Activated B cell treated with CpG ODN at 0.5 μM for 24 hours (primary cell): Measurements from ENCODE around the gene CTRB1. TPM values are rescaled to one million over a fixed set of nuclear protein-coding genes. Genes with fewer than 3 reads are reported as not detected.

ENCODE experiments used
- ATAC-seq: fragments of 200-7000 bp; cut with Tn5 transposase; one replicate; pipeline ENCODE4 v1.10.0; 2021; ENCODE audit warnings: low read depth, mild to moderate bottlenecking, moderate library complexity
- CTCF ChIA-PET: fragments of 350-600 bp; sonication (Branson Sonifier 250); formaldehyde crosslinking; loops from one replicate; lab custom pipeline; 2021; ENCODE audit warnings: antibody characterized with exemption; lab: Charles Lee
- POLR2A ChIA-PET: fragments of 350-600 bp; sonication (Branson Sonifier 250); formaldehyde crosslinking; loops from one replicate; lab custom pipeline; 2021; ENCODE audit warnings: antibody characterized with exemption; lab: Charles Lee
- DNase-seq: peaks from one replicate; pipeline ENCODE4 v3.0.0; 2022
- H3K27ac Mint-ChIP-seq: one replicate; pipeline ENCODE4 v1.8.0; 2020; ENCODE audit warnings: mixed read lengths
- H3K27me3 Mint-ChIP-seq: one replicate; pipeline ENCODE4 v1.8.0; 2021; ENCODE audit warnings: mixed read lengths
- H3K36me3 Mint-ChIP-seq: one replicate; pipeline ENCODE4 v1.8.0; 2021; ENCODE audit warnings: low read depth, mixed read lengths
- H3K4me1 Mint-ChIP-seq: one replicate; pipeline ENCODE4 v1.8.0; 2021; ENCODE audit warnings: mixed read lengths
- H3K4me3 Mint-ChIP-seq: one replicate; pipeline ENCODE4 v1.8.0; 2020; ENCODE audit warnings: mild to moderate bottlenecking, mixed read lengths
- H3K9me3 Mint-ChIP-seq: one replicate; pipeline ENCODE4 v1.8.0; 2020; ENCODE audit warnings: mixed read lengths
- intact Hi-C: fragments of 100-400 bp; cut with micrococcal nuclease; formaldehyde crosslinking; loops from one replicate; pipeline ENCODE4 v1.15.1; 2024
- total RNA-seq: library from RNA; stranded (reverse); gene quantifications from 2 replicates; pipeline ENCODE4 v1.2.3, GENCODE V29; 2022
- TF ChIP-seq, protein P1 (sequence below): fragments of 200-600 bp; IDR thresholded peaks from one replicate; pipeline ENCODE4 v1.8.0; 2022; ENCODE audit warnings: antibody characterized with exemption, mild to moderate bottlenecking

Gene CTRB1
- total RNA-seq, 1 donor from 2014 or later = not detected

DNA sequence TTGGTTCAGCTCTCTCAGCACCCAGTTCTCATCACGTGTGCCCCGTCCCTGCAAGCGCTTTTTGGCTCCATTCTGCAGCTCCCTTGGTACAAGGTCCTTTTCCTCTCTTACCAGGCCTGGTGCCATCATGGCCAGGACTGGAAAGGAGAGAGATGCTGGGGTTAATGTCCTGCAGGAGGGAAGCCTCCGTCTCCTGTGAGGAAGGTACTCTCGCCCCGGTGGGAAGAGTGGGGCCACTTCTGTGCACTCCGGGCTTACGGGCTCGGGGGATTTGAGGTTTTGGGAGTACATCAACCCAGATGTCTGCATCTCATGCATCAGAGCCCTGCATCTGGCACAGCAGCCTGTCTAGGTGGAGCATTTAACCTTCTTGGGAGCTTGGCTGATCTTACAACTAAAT is 22.0 kb upstream of the CTRB1 start:
- POLR2A ChIA-PET = no interaction called here
- Mint-ChIP-seq H3K9me3 (no peaks in the 10 kb centered on the region), H3K4me1 (peaks cover 12% of the 10 kb centered on the region), H3K27ac (no peak overlapping the region), H3K27me3 (peaks cover 33% of the 10 kb centered on the region), H3K36me3 (no peaks in the 10 kb centered on the region), H3K4me3 (no peak overlapping the region)
- no peak for ATAC-seq
- intact Hi-C loops = loop anchor here (5.0 kb wide), 1 partner anchor 35 kb away; no protein-coding TSS in a partner anchor
- DNase-seq = no peak
- TF ChIP-seq, protein P1, sequence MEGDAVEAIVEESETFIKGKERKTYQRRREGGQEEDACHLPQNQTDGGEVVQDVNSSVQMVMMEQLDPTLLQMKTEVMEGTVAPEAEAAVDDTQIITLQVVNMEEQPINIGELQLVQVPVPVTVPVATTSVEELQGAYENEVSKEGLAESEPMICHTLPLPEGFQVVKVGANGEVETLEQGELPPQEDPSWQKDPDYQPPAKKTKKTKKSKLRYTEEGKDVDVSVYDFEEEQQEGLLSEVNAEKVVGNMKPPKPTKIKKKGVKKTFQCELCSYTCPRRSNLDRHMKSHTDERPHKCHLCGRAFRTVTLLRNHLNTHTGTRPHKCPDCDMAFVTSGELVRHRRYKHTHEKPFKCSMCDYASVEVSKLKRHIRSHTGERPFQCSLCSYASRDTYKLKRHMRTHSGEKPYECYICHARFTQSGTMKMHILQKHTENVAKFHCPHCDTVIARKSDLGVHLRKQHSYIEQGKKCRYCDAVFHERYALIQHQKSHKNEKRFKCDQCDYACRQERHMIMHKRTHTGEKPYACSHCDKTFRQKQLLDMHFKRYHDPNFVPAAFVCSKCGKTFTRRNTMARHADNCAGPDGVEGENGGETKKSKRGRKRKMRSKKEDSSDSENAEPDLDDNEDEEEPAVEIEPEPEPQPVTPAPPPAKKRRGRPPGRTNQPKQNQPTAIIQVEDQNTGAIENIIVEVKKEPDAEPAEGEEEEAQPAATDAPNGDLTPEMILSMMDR = no peak
- CTCF ChIA-PET = interaction anchor here (1.2 to 6.3 kb wide), 5 partner anchors 37 to 269 kb away, joined by 3 to 54 read pairs (median 4); no protein-coding TSS in a partner anchor

GRCh38 chr16:75197522-75198134 is 21.2 kb upstream of the CTRB1 start:
- CTCF ChIA-PET = interaction anchor here (0.6 to 6.3 kb wide), 9 partner anchors 23 to 566 kb away, joined by 3 to 54 read pairs (median 4); no protein-coding TSS in a partner anchor
- POLR2A ChIA-PET = interaction anchor here (0.6 kb wide), 1 partner anchor 36 kb away, joined by 3 read pairs; no protein-coding TSS in a partner anchor
- Mint-ChIP-seq H3K27me3 (peaks cover 36% of the 10 kb centered on the region), H3K36me3 (no peaks in the 10 kb centered on the region), H3K4me3 (no peak overlapping the region), H3K9me3 (no peaks in the 10 kb centered on the region), H3K4me1 (peaks cover 14% of the 10 kb centered on the region), H3K27ac (no peak overlapping the region)
- intact Hi-C loops = loop anchor here (2.0 to 5.0 kb wide), 2 partner anchors 35 to 451 kb away; no protein-coding TSS in a partner anchor
- TF ChIP-seq, protein P1 = no peak
- DNase-seq (no peak), ATAC-seq (no peak)

GRCh38 chr16:75198135-75198600 is 20.6 kb upstream of the CTRB1 start:
- H3K4me3 Mint-ChIP-seq = no peak overlapping the region
- TF ChIP-seq, protein P1 = no peak
- intact Hi-C loops = loop anchor here (2.0 to 5.0 kb wide), 2 partner anchors 34 to 451 kb away; no protein-coding TSS in a partner anchor
- peaks cover 14% of the 10 kb centered on the region for H3K4me1 Mint-ChIP-seq
- no peaks in the 10 kb centered on the region for H3K36me3 Mint-ChIP-seq
- peaks cover 39% of the 10 kb centered on the region for H3K27me3 Mint-ChIP-seq
- H3K9me3 Mint-ChIP-seq = no peaks in the 10 kb centered on the region
- POLR2A ChIA-PET = interaction anchor here (1.9 kb wide), 1 partner anchor 566 kb away, joined by 5 read pairs; no protein-coding TSS in a partner anchor
- ATAC-seq (no peak), DNase-seq (no peak)
- H3K27ac Mint-ChIP-seq = no peak overlapping the region
- CTCF ChIA-PET = interaction anchor here (0.6 to 6.3 kb wide), 11 partner anchors 22 to 568 kb away, joined by 3 to 54 read pairs (median 9); no protein-coding TSS in a partner anchor

DNA sequence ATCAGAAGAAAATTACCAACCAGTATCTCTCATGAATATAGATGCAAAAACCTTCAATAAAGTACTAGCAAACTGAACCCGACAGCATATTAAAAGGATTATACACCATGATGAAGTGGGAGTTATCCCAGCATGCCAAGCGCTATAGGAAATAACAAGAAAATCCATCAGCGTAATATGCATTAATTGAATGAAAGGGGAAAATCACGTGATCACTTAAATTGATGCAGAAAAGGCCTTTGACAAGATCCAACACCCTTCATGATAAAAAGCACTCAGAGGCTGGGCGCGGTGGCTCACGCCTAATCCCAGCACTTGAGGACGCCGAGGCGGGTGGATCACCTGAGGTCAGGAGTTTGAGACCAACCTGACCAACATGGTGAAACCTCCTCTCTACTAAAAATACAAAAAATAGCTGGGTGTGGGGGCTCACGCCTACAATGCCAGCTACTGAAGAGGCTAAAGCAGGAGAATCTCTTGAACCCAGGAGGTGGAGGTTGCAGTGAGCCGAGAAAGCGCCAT is 16.7 kb upstream of the CTRB1 start:
- Mint-ChIP-seq H3K27me3 (peaks cover 36% of the 10 kb centered on the region), H3K36me3 (no peaks in the 10 kb centered on the region), H3K4me3 (no peak overlapping the region), H3K9me3 (no peaks in the 10 kb centered on the region), H3K27ac (no peak overlapping the region), H3K4me1 (peaks cover 14% of the 10 kb centered on the region)
- ATAC-seq = no peak
- DNase-seq = no peak
- CTCF ChIA-PET = interaction anchor here (1.3 to 6.3 kb wide), 4 partner anchors 32 to 183 kb away, joined by 3 to 54 read pairs (median 13); no protein-coding TSS in a partner anchor
- intact Hi-C loops = no loop called here
- TF ChIP-seq, protein P1 = no peak
- POLR2A ChIA-PET = no interaction called here

DNA sequence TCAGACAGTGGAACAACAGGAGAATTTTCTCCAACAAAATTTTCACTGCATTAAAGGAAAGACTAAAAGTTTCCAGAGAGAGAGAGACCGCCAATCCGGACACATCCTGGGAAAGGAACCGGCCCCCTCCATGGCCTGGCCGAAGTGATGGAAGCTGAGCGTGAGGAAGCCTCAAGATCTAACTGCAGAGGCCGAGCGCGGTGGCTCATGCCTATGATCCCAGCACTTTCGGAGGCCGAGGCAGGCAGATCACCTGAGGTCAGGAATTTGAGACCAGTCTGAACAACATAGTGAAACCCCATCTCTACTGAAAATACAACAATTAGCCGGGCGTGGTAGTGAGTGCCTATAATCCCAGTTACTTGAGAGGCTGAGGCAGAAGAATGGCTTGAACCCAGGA is 15.7 kb upstream of the CTRB1 start:
- Mint-ChIP-seq H3K27me3 (peaks cover 29% of the 10 kb centered on the region), H3K9me3 (no peaks in the 10 kb centered on the region), H3K36me3 (no peaks in the 10 kb centered on the region), H3K27ac (no peak overlapping the region), H3K4me1 (peaks cover 14% of the 10 kb centered on the region), H3K4me3 (no peak overlapping the region)
- ChIA-PET CTCF (no interaction called here), POLR2A (no interaction called here)
- TF ChIP-seq, protein P1 = no peak
- DNase-seq = no peak
- intact Hi-C loops = no loop called here
- no peak for ATAC-seq
